NCI-H2196 treated with DMSO at 0.1 percent for 48 hours (cell line): ENCODE results near the gene ZNF821.
"Not testable (repeated sequence)": the region's sequence is repeated elsewhere in the genome, so short reads cannot be mapped to it uniquely, and the experiment has no call there.

Experiments
- DNase-seq: peaks from one replicate; lab custom pipeline; 2025; ENCODE audit not compliant: unreplicated experiment; lab: John Stamatoyannopoulos, UW

ZNF821 gene

GRCh38 chr16:71883849-71884638 is at the start of gene ZNF821:
Gene ZNF821, minus strand, starts transcription at chr16:71884182. Its CDS starts 4,236 bp downstream, at chr16:71879946.
- DNase-seq, result peak; percentile 13

- DNase-seq, result no peak
Measured at GRCh38 chr16:71933017-71933416, 49.0 kb upstream of the ZNF821 start.

GRCh38 chr16:71931599-71931998 is 47.6 kb upstream of the ZNF821 start:
- no peak for DNase-seq

GRCh38 chr16:71931001-71931400 is 47.0 kb upstream of the ZNF821 start:
- DNase-seq, result no peak

GRCh38 chr16:71930013-71930563 is 46.1 kb upstream of the ZNF821 start:
- no peak for DNase-seq

GRCh38 chr16:71929048-71929447 is 45.1 kb upstream of the ZNF821 start:
- no peak for DNase-seq

- no peak for DNase-seq
Measured at GRCh38 chr16:71927787-71928186, 43.8 kb upstream of the ZNF821 start.

GRCh38 chr16:71927383-71927782 is 43.4 kb upstream of the ZNF821 start:
- DNase-seq, result no peak

GRCh38 chr16:71924710-71925109 is 40.7 kb upstream of the ZNF821 start:
- no peak for DNase-seq

- DNase-seq, result no peak
Measured at GRCh38 chr16:71923941-71924690, 40.1 kb upstream of the ZNF821 start.

- no peak for DNase-seq
Measured at GRCh38 chr16:71920658-71921057, 36.7 kb upstream of the ZNF821 start.

- no peak for DNase-seq
Measured at GRCh38 chr16:71919035-71919434, 35.1 kb upstream of the ZNF821 start.

GRCh38 chr16:71917900-71918299 is 33.9 kb upstream of the ZNF821 start:
- DNase-seq, result no peak

- DNase-seq, result no peak
Measured at GRCh38 chr16:71916397-71916920, 32.5 kb upstream of the ZNF821 start.

GRCh38 chr16:71915350-71915749 is 31.4 kb upstream of the ZNF821 start:
- DNase-seq, result no peak

- DNase-seq, result no peak
Measured at GRCh38 chr16:71914802-71915201, 30.8 kb upstream of the ZNF821 start.

GRCh38 chr16:71912534-71913275 is 28.7 kb upstream of the ZNF821 start:
- DNase-seq, result no peak

GRCh38 chr16:71911121-71911520 is 27.1 kb upstream of the ZNF821 start:
- no peak for DNase-seq

- not testable (repeated sequence) for DNase-seq
Measured at GRCh38 chr16:71905765-71906164, 21.8 kb upstream of the ZNF821 start.

- DNase-seq, result no peak
Measured at GRCh38 chr16:71904239-71904638, 20.3 kb upstream of the ZNF821 start.

- no peak for DNase-seq
Measured at GRCh38 chr16:71903608-71904007, 19.6 kb upstream of the ZNF821 start.
